ENCODE measurements around the gene ACE2. TPM values are rescaled to one million over a fixed set of nuclear protein-coding genes. Genes with fewer than 3 reads are reported as not detected.
"Not testable (repeated sequence)": the region's sequence is repeated elsewhere in the genome, so short reads cannot be mapped to it uniquely, and the experiment has no call there.

The ACE2 gene
- polyA plus RNA-seq, result 0.64 TPM in 1 of 2 replicates, not detected in the other
- 0.49 TPM in 1 of 2 replicates, not detected in the other for polyA minus RNA-seq

DNA sequence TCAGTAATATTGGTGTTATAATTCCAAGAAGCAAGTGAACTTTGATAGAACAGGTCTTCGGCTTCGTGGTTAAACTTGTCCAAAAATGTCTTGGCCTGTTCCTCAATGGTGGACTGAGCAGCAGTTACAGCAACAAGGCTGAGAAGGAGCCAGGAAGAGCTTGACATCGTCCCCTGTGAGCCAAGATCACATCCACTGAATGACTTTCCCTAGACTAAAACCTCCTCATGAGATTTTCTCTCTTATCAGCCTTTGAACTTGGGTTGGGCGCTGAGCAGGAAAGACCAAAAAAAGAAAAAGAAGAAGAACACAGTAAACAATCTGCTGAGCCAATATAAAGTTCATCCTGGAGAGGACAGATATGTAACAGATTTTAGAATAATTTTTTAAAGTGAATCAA is at the start of gene ACE2:
Gene ACE2, minus strand, starts transcription at position 216 of the 400 bp plus-strand sequence. Its CDS starts 49 bp downstream, at position 167.
- Histone ChIP-seq H3K9me3 (ENCODE audit: low read length) (no peaks in the 10 kb centered on the region), H4K20me1 (ENCODE audit: insufficient read depth) (no peaks in the 10 kb centered on the region), H3F3A (ENCODE audit: insufficient read depth, low read length, poor library complexity, severe bottlenecking) (no peaks in the 10 kb centered on the region), H3K4me3 (ENCODE audit: low read length) (no peak within 1 kb of the TSS), H3K9ac (ENCODE audit: low read length) (no peak within 1 kb of the TSS), H3K79me2 (replicated peaks; ENCODE audit: insufficient read depth, low read length) (no peaks in the 10 kb centered on the region), H3K27me3 (ENCODE audit: insufficient read depth, low read depth, low read length) (no peaks in the 10 kb centered on the region), H2AFZ (ENCODE audit: low read depth, low read length) (no peak within 1 kb of the TSS), H3K27ac (ENCODE audit: low read length) (no peak within 1 kb of the TSS), H3K4me2 (ENCODE audit: low read length) (no peak within 1 kb of the TSS), H3K36me3 (ENCODE audit: insufficient read depth, low read length) (no peaks in the 10 kb centered on the region), H3K9me2 (ENCODE audit: insufficient read depth, low read length) (no peaks in the 10 kb centered on the region)
- TF ChIP-seq TAF1 (IDR thresholded peaks at IDR 0.05; ENCODE audit: low read depth), result no peak
- no peak for TF ChIP-seq SMC3 (conservative IDR thresholded peaks at IDR 0.05; ENCODE audit: poor library complexity)
- TF ChIP-seq, protein P1, sequence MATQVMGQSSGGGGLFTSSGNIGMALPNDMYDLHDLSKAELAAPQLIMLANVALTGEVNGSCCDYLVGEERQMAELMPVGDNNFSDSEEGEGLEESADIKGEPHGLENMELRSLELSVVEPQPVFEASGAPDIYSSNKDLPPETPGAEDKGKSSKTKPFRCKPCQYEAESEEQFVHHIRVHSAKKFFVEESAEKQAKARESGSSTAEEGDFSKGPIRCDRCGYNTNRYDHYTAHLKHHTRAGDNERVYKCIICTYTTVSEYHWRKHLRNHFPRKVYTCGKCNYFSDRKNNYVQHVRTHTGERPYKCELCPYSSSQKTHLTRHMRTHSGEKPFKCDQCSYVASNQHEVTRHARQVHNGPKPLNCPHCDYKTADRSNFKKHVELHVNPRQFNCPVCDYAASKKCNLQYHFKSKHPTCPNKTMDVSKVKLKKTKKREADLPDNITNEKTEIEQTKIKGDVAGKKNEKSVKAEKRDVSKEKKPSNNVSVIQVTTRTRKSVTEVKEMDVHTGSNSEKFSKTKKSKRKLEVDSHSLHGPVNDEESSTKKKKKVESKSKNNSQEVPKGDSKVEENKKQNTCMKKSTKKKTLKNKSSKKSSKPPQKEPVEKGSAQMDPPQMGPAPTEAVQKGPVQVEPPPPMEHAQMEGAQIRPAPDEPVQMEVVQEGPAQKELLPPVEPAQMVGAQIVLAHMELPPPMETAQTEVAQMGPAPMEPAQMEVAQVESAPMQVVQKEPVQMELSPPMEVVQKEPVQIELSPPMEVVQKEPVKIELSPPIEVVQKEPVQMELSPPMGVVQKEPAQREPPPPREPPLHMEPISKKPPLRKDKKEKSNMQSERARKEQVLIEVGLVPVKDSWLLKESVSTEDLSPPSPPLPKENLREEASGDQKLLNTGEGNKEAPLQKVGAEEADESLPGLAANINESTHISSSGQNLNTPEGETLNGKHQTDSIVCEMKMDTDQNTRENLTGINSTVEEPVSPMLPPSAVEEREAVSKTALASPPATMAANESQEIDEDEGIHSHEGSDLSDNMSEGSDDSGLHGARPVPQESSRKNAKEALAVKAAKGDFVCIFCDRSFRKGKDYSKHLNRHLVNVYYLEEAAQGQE (IDR thresholded peaks at IDR 0.05; ENCODE audit: borderline replicate concordance), result no peak
- TF ChIP-seq POLR2AphosphoS5 (IDR thresholded peaks at IDR 0.05), result no peak
- no peak for TF ChIP-seq RAD21 (conservative IDR thresholded peaks at IDR 0.05)
- no peak for TF ChIP-seq EZH2 (IDR thresholded peaks at IDR 0.05; ENCODE audit: borderline replicate concordance, insufficient read depth, low read length, poor library complexity, severe bottlenecking)
- no peak for TF ChIP-seq EP300 (conservative IDR thresholded peaks at IDR 0.05; ENCODE audit: poor library complexity, severe bottlenecking)
- TF ChIP-seq, protein P2, sequence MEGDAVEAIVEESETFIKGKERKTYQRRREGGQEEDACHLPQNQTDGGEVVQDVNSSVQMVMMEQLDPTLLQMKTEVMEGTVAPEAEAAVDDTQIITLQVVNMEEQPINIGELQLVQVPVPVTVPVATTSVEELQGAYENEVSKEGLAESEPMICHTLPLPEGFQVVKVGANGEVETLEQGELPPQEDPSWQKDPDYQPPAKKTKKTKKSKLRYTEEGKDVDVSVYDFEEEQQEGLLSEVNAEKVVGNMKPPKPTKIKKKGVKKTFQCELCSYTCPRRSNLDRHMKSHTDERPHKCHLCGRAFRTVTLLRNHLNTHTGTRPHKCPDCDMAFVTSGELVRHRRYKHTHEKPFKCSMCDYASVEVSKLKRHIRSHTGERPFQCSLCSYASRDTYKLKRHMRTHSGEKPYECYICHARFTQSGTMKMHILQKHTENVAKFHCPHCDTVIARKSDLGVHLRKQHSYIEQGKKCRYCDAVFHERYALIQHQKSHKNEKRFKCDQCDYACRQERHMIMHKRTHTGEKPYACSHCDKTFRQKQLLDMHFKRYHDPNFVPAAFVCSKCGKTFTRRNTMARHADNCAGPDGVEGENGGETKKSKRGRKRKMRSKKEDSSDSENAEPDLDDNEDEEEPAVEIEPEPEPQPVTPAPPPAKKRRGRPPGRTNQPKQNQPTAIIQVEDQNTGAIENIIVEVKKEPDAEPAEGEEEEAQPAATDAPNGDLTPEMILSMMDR (IDR thresholded peaks at IDR 0.05; ENCODE audit: poor library complexity, severe bottlenecking), result no peak
- TF ChIP-seq MXI1 (conservative IDR thresholded peaks at IDR 0.05; ENCODE audit: poor library complexity, severe bottlenecking), result no peak

DNA sequence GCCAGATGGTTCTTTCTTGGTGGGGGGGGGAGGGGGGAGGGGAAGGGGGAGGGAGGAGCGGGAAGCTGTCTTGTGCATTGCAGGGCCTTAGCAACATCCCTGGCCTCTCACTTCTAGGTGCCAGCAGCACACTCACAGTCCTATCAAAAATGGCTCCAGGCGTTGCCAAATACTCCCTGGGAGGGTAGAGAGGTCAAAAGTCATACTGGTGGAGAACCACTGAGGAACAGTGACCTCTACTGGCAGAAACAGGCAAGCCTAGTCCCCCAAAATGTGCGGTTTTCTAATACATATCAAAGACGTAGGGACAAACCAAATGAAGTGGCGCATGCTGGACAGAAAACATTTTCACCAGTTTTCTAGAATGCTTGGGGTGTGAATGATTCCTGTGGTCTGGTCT is 46.8 kb upstream of the ACE2 start:
- not testable (repeated sequence) for H3K79me2 ChIP-seq (replicated peaks; ENCODE audit: insufficient read depth, low read length); H3K4me3 ChIP-seq (ENCODE audit: low read length); H3F3A ChIP-seq (ENCODE audit: insufficient read depth, low read length, poor library complexity, severe bottlenecking); H4K20me1 ChIP-seq (ENCODE audit: insufficient read depth); H3K9me2 ChIP-seq (ENCODE audit: insufficient read depth, low read length); H3K36me3 ChIP-seq (ENCODE audit: insufficient read depth, low read length); H3K9me3 ChIP-seq (ENCODE audit: low read length); H3K27me3 ChIP-seq (ENCODE audit: insufficient read depth, low read depth, low read length); H2AFZ ChIP-seq (ENCODE audit: low read depth, low read length); H3K27ac ChIP-seq (ENCODE audit: low read length); H3K9ac ChIP-seq (ENCODE audit: low read length); H3K4me2 ChIP-seq (ENCODE audit: low read length)

DNA sequence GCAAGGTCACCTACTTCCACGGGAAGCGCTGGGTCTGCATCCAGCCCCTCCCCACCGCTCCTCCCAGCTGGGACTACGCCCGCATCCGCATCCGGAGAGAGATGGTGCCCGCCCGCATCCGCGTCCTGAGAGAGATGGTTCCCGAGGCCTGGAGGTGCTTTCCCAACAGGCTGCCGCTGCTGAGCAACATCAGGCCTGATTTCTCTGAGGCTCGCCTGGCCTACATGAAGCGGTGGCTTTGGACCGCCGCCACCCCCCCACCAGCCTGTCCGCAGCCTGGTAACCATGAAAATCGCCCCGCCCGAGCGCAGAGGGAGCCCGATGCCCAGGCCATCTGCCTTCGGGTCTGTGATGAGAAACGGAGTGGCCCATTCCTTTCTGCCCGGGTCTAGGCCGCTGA is 45.8 kb upstream of the ACE2 start:
- H3K4me3 ChIP-seq (ENCODE audit: low read length), result no peak overlapping the region
- H3K27ac ChIP-seq (ENCODE audit: low read length), result no peak overlapping the region
- H3F3A ChIP-seq (ENCODE audit: insufficient read depth, low read length, poor library complexity, severe bottlenecking), result no peaks in the 10 kb centered on the region
- H3K9ac ChIP-seq (ENCODE audit: low read length), result no peak overlapping the region
- H3K79me2 ChIP-seq (replicated peaks; ENCODE audit: insufficient read depth, low read length), result no peaks in the 10 kb centered on the region
- no peak overlapping the region for H3K4me2 ChIP-seq (ENCODE audit: low read length)
- no peak for TF ChIP-seq POLR2AphosphoS5 (IDR thresholded peaks at IDR 0.05)
- no peak for TF ChIP-seq EP300 (conservative IDR thresholded peaks at IDR 0.05; ENCODE audit: poor library complexity, severe bottlenecking)
- no peak for TF ChIP-seq MXI1 (conservative IDR thresholded peaks at IDR 0.05; ENCODE audit: poor library complexity, severe bottlenecking)
- TF ChIP-seq RAD21 (conservative IDR thresholded peaks at IDR 0.05), result no peak
- no peak for TF ChIP-seq SMC3 (conservative IDR thresholded peaks at IDR 0.05; ENCODE audit: poor library complexity)
- TF ChIP-seq, protein P1 (IDR thresholded peaks at IDR 0.05; ENCODE audit: borderline replicate concordance), result no peak
- H3K9me3 ChIP-seq (ENCODE audit: low read length), result no peaks in the 10 kb centered on the region
- H3K27me3 ChIP-seq (ENCODE audit: insufficient read depth, low read depth, low read length), result no peaks in the 10 kb centered on the region
- H2AFZ ChIP-seq (ENCODE audit: low read depth, low read length), result no peak overlapping the region
- no peaks in the 10 kb centered on the region for H3K36me3 ChIP-seq (ENCODE audit: insufficient read depth, low read length)
- H3K9me2 ChIP-seq (ENCODE audit: insufficient read depth, low read length), result no peaks in the 10 kb centered on the region
- H4K20me1 ChIP-seq (ENCODE audit: insufficient read depth), result no peaks in the 10 kb centered on the region

Measured in neural cell (in vitro differentiated cells).